Kidney epithelial cell (primary cell): Measurements from ENCODE around the gene MAPK8. TPM values are rescaled to one million over a fixed set of nuclear protein-coding genes. Genes with fewer than 3 reads are reported as not detected.

Experiments used
- DNase-seq: peaks from one replicate; pipeline ENCODE4 v3.0.0-alpha.2; 2010; ENCODE audit warnings: low read depth
- H3K27me3 ChIP-seq: 2 replicates; pipeline ENCODE4 v1.6.0; 2011; ENCODE audit warnings: low read length; ENCODE audit not compliant: control insufficient read depth, insufficient read depth
- H3K36me3 ChIP-seq: 2 replicates; pipeline ENCODE4 v1.5.1; 2011; ENCODE audit warnings: low read length; ENCODE audit not compliant: control insufficient read depth, insufficient read depth
- H3K4me3 ChIP-seq: 2 replicates; pipeline ENCODE4 v1.5.1; 2011; ENCODE audit warnings: low read depth, mild to moderate bottlenecking, control low read depth, low read length
- CTCF ChIP-seq: IDR thresholded peaks from 2 replicates; pipeline ENCODE4 v1.5.1; 2011; ENCODE audit warnings: mild to moderate bottlenecking, moderate library complexity, low read length, control low read depth, inconsistent platforms; ENCODE audit not compliant: insufficient read depth, poor library complexity, severe bottlenecking
- total RNA-seq: library from RNA; depleted of rRNA; stranded (reverse); fragments of >200 nt; gene quantifications from 2 replicates; pipeline ENCODE4 v1.2.3, GENCODE V29; 2015

MAPK8 gene
- total RNA-seq, 1 donor from 2014 or later, result 61.4 TPM

DNA sequence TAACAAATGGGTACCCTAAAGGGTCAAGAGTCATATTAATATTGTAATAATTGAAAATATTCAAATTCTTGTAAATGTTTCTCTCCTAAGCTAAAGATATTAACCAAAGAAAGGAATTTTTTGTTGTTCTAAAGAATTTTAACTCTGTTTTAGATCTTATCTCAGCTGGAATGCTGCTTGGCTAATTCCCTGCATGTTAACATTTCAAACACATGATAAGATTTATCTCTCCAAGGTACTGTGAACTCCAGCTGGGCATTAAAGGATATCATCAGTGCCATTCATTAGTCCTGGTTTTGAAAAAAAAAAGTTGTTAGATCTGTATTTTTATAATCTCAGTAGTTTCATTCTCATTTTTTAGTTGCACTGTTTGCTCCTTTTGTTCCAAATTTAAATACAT is 76.9 kb downstream of the MAPK8 start:
- TF ChIP-seq CTCF, result no peak
- Histone ChIP-seq H3K4me3 (no peak overlapping the region), H3K27me3 (no peaks in the 10 kb centered on the region), H3K36me3 (no peaks in the 10 kb centered on the region)
- no peak for DNase-seq

- Histone ChIP-seq H3K27me3 (no peaks in the 10 kb centered on the region), H3K36me3 (no peaks in the 10 kb centered on the region), H3K4me3 (no peak overlapping the region)
- no peak for DNase-seq
- no peak for TF ChIP-seq CTCF
Observed at GRCh38 chr10:48384699-48384982, 78.2 kb downstream of the MAPK8 start.

DNA sequence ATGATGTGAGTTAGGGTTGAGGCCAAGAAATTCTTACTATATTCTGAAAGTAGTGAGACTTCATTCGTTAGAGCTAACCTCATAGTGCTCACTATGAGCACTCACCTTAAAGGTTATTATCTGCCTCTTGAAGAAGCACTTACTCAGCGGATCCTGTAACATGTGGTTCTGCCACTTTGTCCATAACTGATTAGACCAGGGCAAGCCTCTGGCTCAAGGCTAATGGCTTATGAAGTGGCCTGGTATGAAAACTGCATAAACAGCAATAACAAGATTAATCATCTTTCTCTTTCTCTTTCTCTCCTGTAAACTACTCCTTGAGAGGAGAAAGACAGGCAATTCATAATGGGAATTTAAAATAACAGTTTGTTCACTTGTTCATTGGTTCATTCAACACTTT is 82.8 kb downstream of the MAPK8 start:
- Histone ChIP-seq H3K36me3 (no peaks in the 10 kb centered on the region), H3K27me3 (no peaks in the 10 kb centered on the region), H3K4me3 (no peak overlapping the region)
- TF ChIP-seq CTCF, result no peak
- no peak for DNase-seq

DNA sequence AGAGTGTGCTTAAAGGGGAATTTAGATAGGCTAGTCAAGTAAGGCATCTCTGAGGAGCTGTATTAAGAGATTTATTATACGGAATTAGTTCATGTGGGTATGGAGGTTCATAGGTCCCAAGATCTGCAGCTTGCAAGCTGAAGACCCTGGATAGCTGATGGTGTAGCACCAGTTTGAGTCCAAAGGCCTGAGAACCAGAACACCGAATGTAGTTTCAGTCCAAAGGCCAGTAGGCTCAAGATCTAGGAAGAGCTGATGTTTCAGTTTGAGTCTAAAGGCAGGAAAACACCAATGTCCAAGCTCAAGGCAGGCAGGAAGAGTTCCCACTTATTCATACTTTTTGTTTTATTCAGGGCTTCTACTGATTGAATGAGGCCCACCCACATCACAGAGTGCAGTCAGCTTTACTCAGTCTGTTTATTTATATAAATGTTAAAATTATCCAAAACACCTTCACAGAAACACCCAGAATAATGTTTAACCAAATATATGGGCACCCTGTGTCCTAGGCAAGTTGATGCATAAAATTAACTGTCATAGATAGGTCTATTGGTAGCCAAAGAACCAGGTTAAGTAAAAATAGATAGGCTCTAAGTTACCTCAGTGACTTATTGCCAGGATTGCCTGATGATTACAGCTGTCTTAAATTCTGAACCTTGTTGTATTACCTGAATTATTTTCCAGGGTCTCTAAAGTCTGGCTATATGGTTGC is 83.5 kb downstream of the MAPK8 start:
- H3K36me3 ChIP-seq, result no peaks in the 10 kb centered on the region
- H3K27me3 ChIP-seq, result no peaks in the 10 kb centered on the region
- no peak for TF ChIP-seq CTCF
- DNase-seq, result no peak
- no peak overlapping the region for H3K4me3 ChIP-seq

GRCh38 chr10:48390558-48390871 is 84.0 kb downstream of the MAPK8 start:
- no peaks in the 10 kb centered on the region for H3K27me3 ChIP-seq
- no peak for DNase-seq
- H3K36me3 ChIP-seq, result no peaks in the 10 kb centered on the region
- H3K4me3 ChIP-seq, result no peak overlapping the region
- no peak for TF ChIP-seq CTCF
